Upper lobe of left lung (tissue), 6 donors: Measurements from ENCODE around the gene CEP104. TPM values are rescaled to one million over a fixed set of nuclear protein-coding genes. Genes with fewer than 3 reads are reported as not detected.
A peak's percentile ranks its signal among the peaks of the same experiment; 100 is the strongest.

ENCODE experiments used
- ATAC-seq, 2 donors: fragments of 200-7000 bp; cut with Tn5 transposase; one replicate each; pipeline ENCODE4 v1.9.1; 2022; ENCODE audit warnings: mild to moderate bottlenecking in 2 of 2, moderate library complexity in 2 of 2; ENCODE audit not compliant: low FRiP score in 2 of 2
- DNase-seq, 2 donors: peaks; one replicate each; pipeline ENCODE4 v3.0.0-alpha.2; 2019 to 2020
- H3K27ac ChIP-seq, 4 donors: fragments of 200-600 bp; sonication (generic); one replicate each; pipeline ENCODE4 v1.5.1; 2016 to 2019
- H3K27me3 ChIP-seq, 4 donors: fragments of 200-600 bp; sonication (generic); one replicate each; pipeline ENCODE4 v1.5.1; 2017 to 2019
- H3K36me3 ChIP-seq, 4 donors: fragments of 200-600 bp; sonication (generic); one replicate each; pipeline ENCODE4 v1.5.1; 2016 to 2019
- H3K4me1 ChIP-seq, 4 donors: fragments of 200-600 bp; sonication (generic); one replicate each; pipeline ENCODE4 v1.5.1; 2018 to 2019
- H3K4me3 ChIP-seq, 4 donors: fragments of 200-600 bp; sonication (generic); one replicate each; pipeline ENCODE4 v1.5.1; 2017 to 2019; ENCODE audit warnings: mild to moderate bottlenecking in 2 of 4, moderate library complexity in 1 of 4
- H3K9me3 ChIP-seq, 4 donors: fragments of 200-600 bp; sonication (generic); one replicate each; pipeline ENCODE4 v1.5.1; 2018 to 2019
- CTCF ChIP-seq, 6 experiments: fragments of 450-650 bp in 4 of 6; fragments of 200-600 bp in 2 of 6; sonication (generic) in 2 of 6; IDR thresholded peaks; one replicate each; pipeline ENCODE4 v1.5.1; 2016 to 2019; ENCODE audit warnings: antibody characterized with exemption in 6 of 6
- EP300 ChIP-seq, 4 donors: sonication (generic); formaldehyde crosslinking; IDR thresholded peaks; one replicate each; pipeline ENCODE4 v1.5.1; 2017; ENCODE audit warnings: antibody characterized with exemption in 4 of 4, control low read depth in 2 of 4
- POLR2A ChIP-seq, 4 donors: fragments of 450-650 bp; IDR thresholded peaks; one replicate each; pipeline ENCODE4 v1.5.1; 2016 to 2017; ENCODE audit warnings: antibody characterized with exemption in 4 of 4, mild to moderate bottlenecking in 2 of 4
- POLR2AphosphoS5 ChIP-seq, 2 donors: sonication (generic); formaldehyde crosslinking; IDR thresholded peaks; one replicate each; pipeline ENCODE4 v1.5.1; 2017; ENCODE audit warnings: antibody characterized with exemption in 2 of 2
- WGBS, 2 donors: methylation state at CpG; one replicate each; pipeline ENCODE4 v1.1.5; 2017 to 2018; 5-methylcytosine and 5-hydroxymethylcytosine counted together
- total RNA-seq, 6 donors: library from RNA; depleted of rRNA in 4 of 6; stranded (reverse); fragments of >200 nt in 4 of 6; gene quantifications; one replicate each; pipeline versions ENCODE4 v1.1.0 to v1.2.1, GENCODE V29; 2016 to 2021
- donor health status: DM: no; HTN: no; CAD: no; lungs with moderate emphysema.
- donor health status: DM: no; HTN: yes; CAD: no; lungs with severe emphysema.

The CEP104 gene
- total RNA-seq, 6 donors from 2014 or later = 37.7 to 118 (median 53.6) TPM

- ATAC-seq (no peak), DNase-seq (no peak)
- Histone ChIP-seq H3K27ac (peak overlapping the region; percentile 24 to 63 (median 50)), H3K4me1 (peaks cover 0 to 14% (median 7%) of the 10 kb centered on the region in 4 donors), H3K36me3 (peaks cover 12 to 59% (median 41%) of the 10 kb centered on the region in 4 donors), H3K4me3 (peak overlapping the region in 1 of 4 donors; percentile 13), H3K27me3 (no peaks in the 10 kb centered on the region), H3K9me3 (no peaks in the 10 kb centered on the region)
- TF ChIP-seq CTCF (IDR thresholded peaks at IDR 0.05) (no peak), POLR2AphosphoS5 (IDR thresholded peaks at IDR 0.05) (no peak), EP300 (IDR thresholded peaks at IDR 0.05) (no peak), POLR2A (IDR thresholded peaks at IDR 0.05) (no peak)
- WGBS, 2 donors = 83 to 86% methylated on average over 17 of the region's 17 CpGs
Observed at GRCh38 chr1:3891329-3891865, 34.4 kb upstream of the CEP104 start.

DNA sequence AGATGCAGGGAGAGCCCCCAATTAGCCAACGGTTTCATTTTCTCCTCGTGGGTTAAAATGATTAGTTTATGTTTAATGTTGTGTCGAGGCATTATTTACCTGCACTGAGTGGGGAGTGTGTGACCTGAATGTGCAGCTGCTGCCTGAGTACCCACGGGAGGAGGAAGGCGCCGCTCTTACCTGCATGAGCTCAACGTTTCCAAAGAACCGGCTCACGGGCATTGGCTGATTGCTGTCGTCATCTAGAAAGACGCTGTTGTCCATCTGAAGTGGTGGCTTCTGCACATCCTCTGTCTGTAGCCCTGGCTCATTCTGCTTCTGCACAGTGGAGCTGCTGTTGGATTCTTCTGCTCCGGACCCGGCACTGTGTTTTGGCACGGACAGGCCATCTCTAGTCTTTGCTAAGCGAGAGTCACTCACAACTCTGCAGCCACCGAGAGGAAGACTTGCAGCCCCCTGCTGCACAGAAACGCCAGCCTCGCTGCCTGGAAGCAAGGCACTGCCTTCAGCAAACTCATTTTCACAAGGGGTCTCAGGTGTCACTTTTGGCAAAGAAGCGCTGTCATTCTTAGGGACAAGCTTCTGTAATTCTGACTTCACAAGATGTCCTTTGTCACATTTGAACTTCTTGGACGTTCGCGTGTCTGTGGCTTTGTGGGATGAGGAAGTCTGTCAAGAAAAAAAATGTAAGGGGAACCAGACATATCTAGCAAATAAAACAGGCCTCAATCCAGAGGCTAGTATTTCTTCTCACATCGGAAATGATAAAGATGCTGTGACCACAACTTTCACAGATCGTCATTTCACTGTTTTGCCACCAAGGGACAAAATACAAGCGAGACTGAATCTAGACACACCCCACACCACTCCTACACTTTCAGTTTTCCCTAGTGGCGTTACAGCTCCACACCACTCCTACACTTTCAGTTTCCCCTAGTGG, 33.6 kb upstream of the CEP104 start:
- TF ChIP-seq POLR2A (IDR thresholded peaks at IDR 0.05) = no peak
- peak in 1 of 6 experiments; percentile 17 for TF ChIP-seq CTCF (IDR thresholded peaks at IDR 0.05)
- TF ChIP-seq EP300 (IDR thresholded peaks at IDR 0.05) = no peak
- TF ChIP-seq POLR2AphosphoS5 (IDR thresholded peaks at IDR 0.05) = no peak
- H3K27me3 ChIP-seq = no peaks in the 10 kb centered on the region
- peaks cover 0 to 12% (median 7%) of the 10 kb centered on the region in 4 donors for H3K4me1 ChIP-seq
- no peak for DNase-seq
- peak in 1 of 2 donors; percentile 55 for ATAC-seq
- 75 to 76% methylated on average over 24 to 26 of the region's 26 CpGs for WGBS, 2 donors
- H3K4me3 ChIP-seq = peak overlapping the region in 1 of 4 donors; percentile 13
- H3K9me3 ChIP-seq = no peaks in the 10 kb centered on the region
- peak overlapping the region; percentile 24 to 63 (median 50) for H3K27ac ChIP-seq
- H3K36me3 ChIP-seq = peaks cover 12 to 67% (median 48%) of the 10 kb centered on the region in 4 donors

- no peak for ATAC-seq
- no peaks in the 10 kb centered on the region for H3K9me3 ChIP-seq
- no peak overlapping the region for H3K4me3 ChIP-seq
- 83 to 85% methylated on average over 14 of the region's 14 CpGs for WGBS, 2 donors
- H3K27me3 ChIP-seq = no peaks in the 10 kb centered on the region
- no peak for TF ChIP-seq EP300 (IDR thresholded peaks at IDR 0.05)
- no peak for TF ChIP-seq POLR2A (IDR thresholded peaks at IDR 0.05)
- TF ChIP-seq POLR2AphosphoS5 (IDR thresholded peaks at IDR 0.05) = no peak
- H3K27ac ChIP-seq = no peak overlapping the region
- peaks cover 0 to 12% (median 7%) of the 10 kb centered on the region in 4 donors for H3K4me1 ChIP-seq
- DNase-seq = no peak
- H3K36me3 ChIP-seq = peaks cover 9 to 70% (median 53%) of the 10 kb centered on the region in 4 donors
Observed at GRCh38 chr1:3889936-3890335, 32.9 kb upstream of the CEP104 start.

DNA sequence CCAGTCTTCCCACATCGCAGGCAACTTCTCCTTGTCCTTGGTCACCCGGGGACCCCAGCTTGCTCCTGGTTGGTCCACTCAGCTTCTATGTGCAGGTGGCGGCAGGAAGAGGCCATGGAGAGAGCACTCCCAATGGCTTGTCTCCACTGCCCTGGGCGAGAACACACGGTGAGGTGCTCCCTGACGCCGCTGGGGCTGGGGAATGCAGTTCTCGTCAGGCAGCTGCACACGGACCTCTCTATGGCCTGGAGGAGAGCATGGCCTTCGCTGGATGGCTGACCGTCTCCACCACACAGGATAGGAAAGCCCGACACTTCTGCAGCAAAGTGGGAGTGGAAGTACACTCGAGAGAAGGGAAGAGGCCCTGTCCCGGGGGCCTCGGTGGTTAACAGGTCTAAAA, 31.3 kb upstream of the CEP104 start:
- Histone ChIP-seq H3K36me3 (peaks cover 9 to 83% (median 63%) of the 10 kb centered on the region in 4 donors), H3K4me3 (no peak overlapping the region), H3K9me3 (no peaks in the 10 kb centered on the region), H3K27ac (no peak overlapping the region), H3K4me1 (peaks cover 0 to 12% (median 5%) of the 10 kb centered on the region in 4 donors), H3K27me3 (no peaks in the 10 kb centered on the region)
- no peak for TF ChIP-seq EP300 (IDR thresholded peaks at IDR 0.05)
- TF ChIP-seq CTCF (IDR thresholded peaks at IDR 0.05) = no peak
- TF ChIP-seq POLR2AphosphoS5 (IDR thresholded peaks at IDR 0.05) = no peak
- TF ChIP-seq POLR2A (IDR thresholded peaks at IDR 0.05) = no peak
- DNase-seq (no peak), ATAC-seq (no peak)
- 83 to 92% methylated on average over 10 to 15 of the region's 15 CpGs for WGBS, 2 donors

DNA sequence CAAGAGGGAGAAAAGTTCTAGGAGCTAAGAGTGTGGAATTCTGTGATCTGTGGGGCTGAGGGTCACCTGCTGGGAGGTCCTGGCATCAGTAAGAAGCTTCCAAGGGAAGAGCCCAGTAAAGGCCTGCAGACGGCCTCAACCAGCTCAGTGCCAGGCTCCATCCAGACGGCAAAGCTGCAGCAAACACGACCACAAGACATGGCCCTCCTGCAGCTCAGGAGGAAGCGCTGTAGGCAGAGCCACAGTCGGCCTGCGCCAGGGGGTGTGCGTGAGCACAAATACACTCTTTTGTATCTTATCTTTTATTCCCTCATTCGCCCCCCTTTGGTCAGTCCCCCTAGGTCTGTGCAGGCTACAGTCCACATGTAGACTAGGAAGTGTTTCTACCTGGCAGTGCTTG, 29.7 kb upstream of the CEP104 start:
- Histone ChIP-seq H3K4me1 (peaks cover 0 to 4% (median 1%) of the 10 kb centered on the region in 4 donors), H3K36me3 (peaks cover 9 to 83% (median 63%) of the 10 kb centered on the region in 4 donors)
- no peak for ATAC-seq

More for the DNA sequence above, 29.7 kb upstream of the CEP104 start:
- Histone ChIP-seq H3K27ac (no peak overlapping the region), H3K9me3 (no peaks in the 10 kb centered on the region), H3K27me3 (no peaks in the 10 kb centered on the region), H3K4me3 (no peak overlapping the region)
- TF ChIP-seq POLR2A (IDR thresholded peaks at IDR 0.05) (no peak), POLR2AphosphoS5 (IDR thresholded peaks at IDR 0.05) (no peak), EP300 (IDR thresholded peaks at IDR 0.05) (no peak), CTCF (IDR thresholded peaks at IDR 0.05) (no peak)
- WGBS, 2 donors = 75 to 86% methylated on average over 8 of the region's 8 CpGs
- no peak for DNase-seq
